Kidney (tissue), 14 donors: ENCODE measurements around the gene COL5A3. TPM values are rescaled to one million over a fixed set of nuclear protein-coding genes. Genes with fewer than 3 reads are reported as not detected.
A peak's percentile ranks its signal among the peaks of the same experiment; 100 is the strongest.

Source experiments
- DNase-seq, 5 donors: peaks; one replicate each; pipeline ENCODE4 v3.0.0-alpha.2; 2013 to 2020
- FAIRE-seq: peaks from 2 replicates; lab custom pipeline; 2012; peaks lifted over from hg19 to GRCh38; lab: Jason Lieb, UNC
- H3K27ac ChIP-seq, 2 donors: one replicate each; pipeline ENCODE4 v1.7.0; 2013; ENCODE audit warnings: low read depth in 2 of 2, low read length in 2 of 2, inconsistent platforms in 1 of 2
- H3K27me3 ChIP-seq: one replicate; pipeline ENCODE4 v1.7.1; 2013; ENCODE audit warnings: low read length, inconsistent platforms; ENCODE audit not compliant: control insufficient read depth, insufficient read depth
- H3K36me3 ChIP-seq, 3 donors: one replicate each; pipeline versions ENCODE4 v1.7.0 to v1.7.1; 2013; ENCODE audit warnings: low read length in 3 of 3, control low read depth in 1 of 3, inconsistent platforms in 1 of 3; ENCODE audit not compliant: insufficient read depth in 3 of 3, control insufficient read depth in 2 of 3
- H3K4me1 ChIP-seq, 3 donors: one replicate each; pipeline versions ENCODE4 v1.7.0 to v1.7.1; 2013; ENCODE audit warnings: low read length in 3 of 3, inconsistent platforms in 1 of 3, low read depth in 1 of 3; ENCODE audit not compliant: control insufficient read depth in 2 of 3, insufficient read depth in 2 of 3
- H3K4me3 ChIP-seq, 3 donors: one replicate each; pipeline versions ENCODE4 v1.7.0 to v1.8.1; 2013; ENCODE audit warnings: low read length in 3 of 3, control low read depth in 1 of 3, inconsistent platforms in 1 of 3
- H3K9ac ChIP-seq, 3 donors: one replicate each; pipeline versions ENCODE4 v1.7.0 to v1.7.1; 2013; ENCODE audit warnings: low read length in 3 of 3, control low read depth in 1 of 3, inconsistent platforms in 1 of 3
- H3K9me3 ChIP-seq, 3 donors: one replicate each; pipeline versions ENCODE4 v1.7.0 to v1.7.1; 2013; ENCODE audit warnings: low read length in 3 of 3, control low read depth in 1 of 3, inconsistent platforms in 1 of 3; ENCODE audit not compliant: control insufficient read depth in 2 of 3, insufficient read depth in 1 of 3
- CTCF ChIP-seq: IDR thresholded peaks from 3 replicates; pipeline ENCODE4 v1.5.1; 2012; ENCODE audit warnings: mild to moderate bottlenecking, moderate library complexity, borderline replicate concordance; ENCODE audit not compliant: insufficient read depth; ENCODE audit errors: extremely low read depth
- intact Hi-C: fragments of 100-400 bp; cut with DNase I; formaldehyde crosslinking; loops from one replicate; pipeline ENCODE4 v1.11.1; 2022
- polyA plus RNA-seq: library from polyadenylated mRNA; stranded (reverse); fragments of 350-450 nt; fragmentation: Illumina TruSeq; extraction: RNeasy Lipid Tissue Mini Kit (QIAGEN cat#74804); gene quantifications from one replicate; pipeline ENCODE4 v1.2.3, GENCODE V29; 2014; ENCODE audit warnings: low read depth, low replicate concordance; ENCODE audit not compliant: insufficient read depth
- total RNA-seq: library from RNA; stranded (reverse); fragmentation: NEBNext Ultra II Directional; extraction: Animal tissue kit (Norgen Biotek cat#: 25700); gene quantifications from one replicate; pipeline ENCODE4 v1.2.1, GENCODE V29; 2021
- donor health status: control.
- donor health status: control.
- donor health status: control.
- donor health status: control.
- donor health status: control.
- donor health status: DM: yes; HTN: yes; CAD: no.
- donor health status: Normal renal cell carcinoma (clear cell type).

Gene COL5A3
- total and polyA plus RNA-seq, 2 donors from 2014 or later = 0.97 to 5.1 TPM

GRCh38 chr19:10003271-10003670, 7.0 kb downstream of the COL5A3 start:
- H3K9me3 ChIP-seq = no peaks in the 10 kb centered on the region
- H3K9ac ChIP-seq = no peak overlapping the region
- peaks cover 2% of the 10 kb centered on the region for H3K27me3 ChIP-seq
- no peaks in the 10 kb centered on the region for H3K4me1 ChIP-seq
- FAIRE-seq (no peak), DNase-seq (no peak)
- H3K4me3 ChIP-seq = no peak overlapping the region
- H3K36me3 ChIP-seq = no peaks in the 10 kb centered on the region
- intact Hi-C loops = no loop called here
- H3K27ac ChIP-seq = no peak overlapping the region
- TF ChIP-seq CTCF = no peak

DNA sequence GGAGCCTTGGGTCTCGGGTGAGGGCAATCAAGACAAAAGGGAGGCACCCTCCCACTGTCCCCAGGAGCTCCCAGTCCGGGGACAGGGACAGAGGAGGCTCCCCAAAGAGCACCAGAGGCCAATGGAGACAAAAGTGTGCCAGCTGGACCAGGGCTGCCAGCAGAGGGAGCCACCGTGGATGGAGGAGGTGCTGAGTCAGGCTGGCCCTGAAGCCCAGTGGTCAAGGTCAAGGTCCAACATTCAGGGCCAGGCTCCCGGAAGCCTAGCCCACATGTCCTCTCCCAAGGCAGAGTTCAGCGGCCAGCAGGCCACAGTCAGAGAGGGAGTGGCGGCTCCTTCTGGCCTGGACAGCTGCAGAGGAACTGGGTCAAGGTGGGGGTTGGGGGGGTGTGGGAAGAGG, 8.4 kb downstream of the COL5A3 start:
- Histone ChIP-seq H3K9ac (no peak overlapping the region), H3K9me3 (no peaks in the 10 kb centered on the region), H3K27me3 (peaks cover 2% of the 10 kb centered on the region), H3K4me1 (no peaks in the 10 kb centered on the region), H3K27ac (no peak overlapping the region), H3K36me3 (no peaks in the 10 kb centered on the region), H3K4me3 (no peak overlapping the region)
- TF ChIP-seq CTCF = peak; percentile 22
- intact Hi-C loops = no loop called here
- FAIRE-seq = no peak
- no peak for DNase-seq

DNA sequence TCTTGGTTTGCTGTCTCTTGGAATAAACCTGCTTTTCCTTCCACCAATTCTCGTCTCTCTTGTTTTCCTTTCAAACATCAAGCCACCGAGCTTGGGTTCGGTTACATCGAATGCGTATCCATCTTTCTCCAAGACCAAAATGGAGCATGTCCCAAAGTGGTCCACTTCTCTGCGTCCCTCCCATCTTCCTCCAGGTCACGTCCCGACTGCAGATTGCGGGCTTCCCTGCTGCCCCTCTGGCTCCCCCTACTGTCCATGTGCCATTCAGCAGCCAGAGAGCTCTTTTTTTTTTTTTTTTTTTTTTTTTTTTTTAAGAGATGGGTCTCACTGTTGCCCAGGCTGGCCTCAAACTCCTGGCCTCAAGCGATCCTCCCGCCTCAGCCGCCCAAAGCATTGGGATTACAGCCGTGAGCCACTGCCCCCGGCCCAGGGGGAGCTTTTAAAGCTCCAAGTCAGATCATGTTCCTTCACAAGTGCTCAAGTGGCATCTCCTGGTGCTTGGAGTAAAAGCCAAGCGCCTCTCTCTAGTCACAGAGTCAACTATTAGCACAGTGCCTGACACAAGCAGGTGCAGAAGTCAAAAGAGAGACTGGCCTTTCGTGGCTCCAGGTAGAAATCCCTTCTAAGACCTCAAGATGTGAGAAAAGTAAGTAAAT, 10.0 kb downstream of the COL5A3 start:
- H3K9me3 ChIP-seq = no peaks in the 10 kb centered on the region
- no peaks in the 10 kb centered on the region for H3K36me3 ChIP-seq
- intact Hi-C loops = no loop called here
- no peak overlapping the region for H3K27ac ChIP-seq
- peak in 4 of 5 donors; percentile 62 to 85 (median 74) for DNase-seq
- FAIRE-seq = no peak
- peaks cover 2% of the 10 kb centered on the region for H3K27me3 ChIP-seq
- H3K4me1 ChIP-seq = no peaks in the 10 kb centered on the region
- peak; percentile 51 for TF ChIP-seq CTCF
- H3K4me3 ChIP-seq = no peak overlapping the region
- no peak overlapping the region for H3K9ac ChIP-seq

GRCh38 chr19:9996541-9996940, 13.8 kb downstream of the COL5A3 start:
- H3K36me3 ChIP-seq = no peaks in the 10 kb centered on the region
- no peaks in the 10 kb centered on the region for H3K4me1 ChIP-seq
- no peaks in the 10 kb centered on the region for H3K9me3 ChIP-seq
- no peak overlapping the region for H3K9ac ChIP-seq
- no peak overlapping the region for H3K27ac ChIP-seq
- H3K4me3 ChIP-seq = no peak overlapping the region
- H3K27me3 ChIP-seq = peaks cover 2% of the 10 kb centered on the region
- FAIRE-seq = no peak
- intact Hi-C loops = no loop called here
- no peak for TF ChIP-seq CTCF
- DNase-seq = no peak
